HCT116 (cell line): ENCODE measurements around the gene IMMP2L.

Experiments used
- CEBPB ChIP-seq: IDR thresholded peaks from 2 replicates; pipeline ENCODE4 v1.6.1; 2012; ENCODE audit warnings: low read depth
- CTCF ChIP-seq, 3 experiments: fragments of 200-600 bp in 1 of 3; sonication (generic) in 1 of 3; IDR thresholded peaks in 2 of 3; conservative IDR thresholded peaks in 1 of 3; 2 replicates each; pipeline ENCODE4 v1.5.1; 2012 to 2017; ENCODE audit warnings: low read depth in 2 of 3, low read length in 2 of 3, antibody characterized with exemption in 1 of 3, borderline replicate concordance in 1 of 3, control low read depth in 1 of 3, mild to moderate bottlenecking in 1 of 3, mixed read lengths in 1 of 3, mixed run types in 1 of 3, moderate library complexity in 1 of 3; ENCODE audit not compliant: insufficient read depth in 1 of 3
- EGR1 ChIP-seq: IDR thresholded peaks from 2 replicates; pipeline ENCODE4 v1.6.1; 2012; ENCODE audit warnings: low read depth
- EZH2 ChIP-seq: fragments of 200-600 bp; sonication (generic); IDR thresholded peaks from 2 replicates; pipeline ENCODE4 v1.6.1; 2017; ENCODE audit warnings: antibody characterized with exemption, mixed run types
- JUND ChIP-seq: IDR thresholded peaks from 2 replicates; pipeline ENCODE4 v1.6.1; 2012
- POLR2A ChIP-seq: IDR thresholded peaks from 2 replicates; pipeline ENCODE4 v1.7.0; 2011; ENCODE audit warnings: borderline replicate concordance; ENCODE audit not compliant: insufficient read depth, insufficient read length; ENCODE audit errors: extremely low read depth
- POLR2AphosphoS5 ChIP-seq: IDR thresholded peaks from 2 replicates; pipeline ENCODE4 v1.6.1; 2011; ENCODE audit warnings: mild to moderate bottlenecking, low read depth, low read length, moderate library complexity
- RAD21 ChIP-seq: IDR thresholded peaks from 2 replicates; pipeline ENCODE4 v1.6.1; 2012; ENCODE audit warnings: low read depth, mild to moderate bottlenecking
- SIN3A ChIP-seq: IDR thresholded peaks from 2 replicates; pipeline ENCODE4 v1.6.1; 2012; ENCODE audit warnings: low read depth
- SP1 ChIP-seq: IDR thresholded peaks from 2 replicates; pipeline ENCODE4 v1.6.1; 2012; ENCODE audit warnings: low read depth
- SRF ChIP-seq: IDR thresholded peaks from 2 replicates; pipeline ENCODE4 v1.6.1; 2012; ENCODE audit warnings: low read depth
- ZNF274 ChIP-seq: fragments of 200-500 bp; sonication (Bioruptor generic); IDR thresholded peaks from 2 replicates; pipeline ENCODE4 v1.6.1; 2014; ENCODE audit warnings: mild to moderate bottlenecking, low read depth, low read length, inconsistent platforms
- TF ChIP-seq, protein P1 (sequence below): IDR thresholded peaks from 2 replicates; pipeline ENCODE4 v1.6.1; 2012
- TF ChIP-seq, protein P2 (sequence below): IDR thresholded peaks from 2 replicates; pipeline ENCODE4 v1.6.1; 2012

GRCh38 chr7:110948280-110948679, 614.0 kb downstream of the IMMP2L start:
- no peak for TF ChIP-seq POLR2A
- TF ChIP-seq JUND, result no peak
- TF ChIP-seq EZH2, result no peak
- no peak for TF ChIP-seq CTCF (IDR thresholded peaks at IDR 0.05 in 2 of 3, conservative IDR thresholded peaks at IDR 0.05 in 1 of 3; ENCODE audit: borderline replicate concordance in 1 of 3, insufficient read depth in 1 of 3, low read depth in 2 of 3, low read length in 2 of 3)
- TF ChIP-seq RAD21, result no peak
- TF ChIP-seq SP1, result no peak
- TF ChIP-seq ZNF274, result no peak
- TF ChIP-seq SIN3A, result no peak
- TF ChIP-seq, protein P1, sequence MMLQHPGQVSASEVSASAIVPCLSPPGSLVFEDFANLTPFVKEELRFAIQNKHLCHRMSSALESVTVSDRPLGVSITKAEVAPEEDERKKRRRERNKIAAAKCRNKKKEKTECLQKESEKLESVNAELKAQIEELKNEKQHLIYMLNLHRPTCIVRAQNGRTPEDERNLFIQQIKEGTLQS, result no peak
- no peak for TF ChIP-seq EGR1
- no peak for TF ChIP-seq CEBPB
- TF ChIP-seq SRF, result no peak
- no peak for TF ChIP-seq POLR2AphosphoS5
- TF ChIP-seq, protein P2, sequence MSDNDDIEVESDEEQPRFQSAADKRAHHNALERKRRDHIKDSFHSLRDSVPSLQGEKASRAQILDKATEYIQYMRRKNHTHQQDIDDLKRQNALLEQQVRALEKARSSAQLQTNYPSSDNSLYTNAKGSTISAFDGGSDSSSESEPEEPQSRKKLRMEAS, result no peak
